ENCODE data around the gene EGFL7. TPM values are rescaled to one million over a fixed set of nuclear protein-coding genes. Genes with fewer than 3 reads are reported as not detected.

Gene EGFL7
- total and polyA plus RNA-seq, 2 donors (not counting 1 experiment from before 2014, with no cell fraction given) = 4.2 to 7.9 TPM

- Histone ChIP-seq H2AFZ (ENCODE audit: low read length) (no peak overlapping the region), H3K9ac (ENCODE audit: insufficient read depth, low read length) (no peak overlapping the region), H3K36me3 (ENCODE audit: control insufficient read depth, insufficient read depth, low read length) (no peaks in the 10 kb centered on the region), H3K27ac (ENCODE audit: insufficient read depth, low read length) (no peak overlapping the region), H3K4me1 (ENCODE audit: control insufficient read depth, extremely low read depth, insufficient read depth, low read length) (no peaks in the 10 kb centered on the region), H3K79me2 (ENCODE audit: control insufficient read depth, insufficient read depth, low read length) (no peaks in the 10 kb centered on the region), H3K4me2 (ENCODE audit: extremely low read depth, insufficient read depth, low read length) (no peak overlapping the region), H3K4me3 (replicated peaks in 1 of 4; ENCODE audit: control extremely low read depth in 1 of 4, insufficient read depth in 1 of 4, low read depth in 3 of 4, low read length in 4 of 4) (no peak overlapping the region), H4K20me1 (ENCODE audit: control insufficient read depth, extremely low read depth, insufficient read depth, low read length) (no peaks in the 10 kb centered on the region), H3K27me3 (ENCODE audit: control insufficient read depth, insufficient read depth, low read length) (peaks cover 3% of the 10 kb centered on the region), H3K9me3 (ENCODE audit: control insufficient read depth, insufficient read depth, low read depth, low read length) (no peaks in the 10 kb centered on the region)
- no peak for DNase-seq (ENCODE audit: low read depth in 2 of 2)
- TF ChIP-seq EZH2 (IDR thresholded peaks at IDR 0.05; ENCODE audit: low read length, missing control alignments) = no peak
- TF ChIP-seq, protein P1, sequence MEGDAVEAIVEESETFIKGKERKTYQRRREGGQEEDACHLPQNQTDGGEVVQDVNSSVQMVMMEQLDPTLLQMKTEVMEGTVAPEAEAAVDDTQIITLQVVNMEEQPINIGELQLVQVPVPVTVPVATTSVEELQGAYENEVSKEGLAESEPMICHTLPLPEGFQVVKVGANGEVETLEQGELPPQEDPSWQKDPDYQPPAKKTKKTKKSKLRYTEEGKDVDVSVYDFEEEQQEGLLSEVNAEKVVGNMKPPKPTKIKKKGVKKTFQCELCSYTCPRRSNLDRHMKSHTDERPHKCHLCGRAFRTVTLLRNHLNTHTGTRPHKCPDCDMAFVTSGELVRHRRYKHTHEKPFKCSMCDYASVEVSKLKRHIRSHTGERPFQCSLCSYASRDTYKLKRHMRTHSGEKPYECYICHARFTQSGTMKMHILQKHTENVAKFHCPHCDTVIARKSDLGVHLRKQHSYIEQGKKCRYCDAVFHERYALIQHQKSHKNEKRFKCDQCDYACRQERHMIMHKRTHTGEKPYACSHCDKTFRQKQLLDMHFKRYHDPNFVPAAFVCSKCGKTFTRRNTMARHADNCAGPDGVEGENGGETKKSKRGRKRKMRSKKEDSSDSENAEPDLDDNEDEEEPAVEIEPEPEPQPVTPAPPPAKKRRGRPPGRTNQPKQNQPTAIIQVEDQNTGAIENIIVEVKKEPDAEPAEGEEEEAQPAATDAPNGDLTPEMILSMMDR (conservative IDR thresholded peaks at IDR 0.05 in 1 of 2, IDR thresholded peaks at IDR 0.05 in 1 of 2; ENCODE audit: low read depth in 1 of 2, low read length in 2 of 2) = no peak
Observed at GRCh38 chr9:136668983-136669790, 6.5 kb downstream of the EGFL7 start.

- Histone ChIP-seq H3K36me3 (ENCODE audit: control insufficient read depth, insufficient read depth, low read length) (peaks cover 5% of the 10 kb centered on the region), H3K4me2 (ENCODE audit: extremely low read depth, insufficient read depth, low read length) (no peak overlapping the region), H2AFZ (ENCODE audit: low read length) (no peak overlapping the region), H3K4me3 (replicated peaks in 1 of 4; ENCODE audit: control extremely low read depth in 1 of 4, insufficient read depth in 1 of 4, low read depth in 3 of 4, low read length in 4 of 4) (no peak overlapping the region), H3K27me3 (ENCODE audit: control insufficient read depth, insufficient read depth, low read length) (no peaks in the 10 kb centered on the region), H4K20me1 (ENCODE audit: control insufficient read depth, extremely low read depth, insufficient read depth, low read length) (no peaks in the 10 kb centered on the region), H3K4me1 (ENCODE audit: control insufficient read depth, extremely low read depth, insufficient read depth, low read length) (no peaks in the 10 kb centered on the region), H3K27ac (ENCODE audit: insufficient read depth, low read length) (no peak overlapping the region), H3K9ac (ENCODE audit: insufficient read depth, low read length) (no peak overlapping the region), H3K79me2 (ENCODE audit: control insufficient read depth, insufficient read depth, low read length) (no peaks in the 10 kb centered on the region), H3K9me3 (ENCODE audit: control insufficient read depth, insufficient read depth, low read depth, low read length) (no peaks in the 10 kb centered on the region)
- TF ChIP-seq EZH2 (IDR thresholded peaks at IDR 0.05; ENCODE audit: low read length, missing control alignments) = no peak
- TF ChIP-seq, protein P1 (conservative IDR thresholded peaks at IDR 0.05 in 1 of 2, IDR thresholded peaks at IDR 0.05 in 1 of 2; ENCODE audit: low read depth in 1 of 2, low read length in 2 of 2) = no peak
- DNase-seq (ENCODE audit: low read depth in 2 of 2) = no peak
Observed at GRCh38 chr9:136669791-136670464, 7.2 kb downstream of the EGFL7 start.

- peaks cover 5% of the 10 kb centered on the region for H3K36me3 ChIP-seq (ENCODE audit: control insufficient read depth, insufficient read depth, low read length)
- TF ChIP-seq, protein P1 (conservative IDR thresholded peaks at IDR 0.05 in 1 of 2, IDR thresholded peaks at IDR 0.05 in 1 of 2; ENCODE audit: low read depth in 1 of 2, low read length in 2 of 2) = no peak
- no peak for TF ChIP-seq EZH2 (IDR thresholded peaks at IDR 0.05; ENCODE audit: low read length, missing control alignments)
- DNase-seq (ENCODE audit: low read depth in 2 of 2) = no peak
- H3K4me1 ChIP-seq (ENCODE audit: control insufficient read depth, extremely low read depth, insufficient read depth, low read length) = no peaks in the 10 kb centered on the region
- no peak overlapping the region for H2AFZ ChIP-seq (ENCODE audit: low read length)
- H4K20me1 ChIP-seq (ENCODE audit: control insufficient read depth, extremely low read depth, insufficient read depth, low read length) = no peaks in the 10 kb centered on the region
- H3K4me2 ChIP-seq (ENCODE audit: extremely low read depth, insufficient read depth, low read length) = no peak overlapping the region
- no peak overlapping the region for H3K4me3 ChIP-seq (replicated peaks in 1 of 4; ENCODE audit: control extremely low read depth in 1 of 4, insufficient read depth in 1 of 4, low read depth in 3 of 4, low read length in 4 of 4)
- no peaks in the 10 kb centered on the region for H3K79me2 ChIP-seq (ENCODE audit: control insufficient read depth, insufficient read depth, low read length)
- no peak overlapping the region for H3K9ac ChIP-seq (ENCODE audit: insufficient read depth, low read length)
- H3K27me3 ChIP-seq (ENCODE audit: control insufficient read depth, insufficient read depth, low read length) = no peaks in the 10 kb centered on the region
- H3K27ac ChIP-seq (ENCODE audit: insufficient read depth, low read length) = no peak overlapping the region
- H3K9me3 ChIP-seq (ENCODE audit: control insufficient read depth, insufficient read depth, low read depth, low read length) = no peaks in the 10 kb centered on the region
Observed at GRCh38 chr9:136670576-136671253, 8.0 kb downstream of the EGFL7 start.

All from fibroblast of lung (primary cell).